Parathyroid adenoma (tissue), 2 donors: ENCODE data around the gene IMPDH1.

Experiments used
- H2AFZ ChIP-seq: fragments of 300-600 bp; sonication (generic); one replicate; pipeline ENCODE4 v1.7.0; 2017; ENCODE audit warnings: antibody characterized with exemption, mild to moderate bottlenecking
- H3K27ac ChIP-seq: fragments of 300-600 bp; sonication (generic); one replicate; pipeline ENCODE4 v1.7.0; 2017
- H3K27me3 ChIP-seq: fragments of 300-600 bp; sonication (generic); one replicate; pipeline ENCODE4 v1.7.0; 2017; ENCODE audit warnings: low read length; ENCODE audit not compliant: control insufficient read depth, insufficient read depth
- H3K36me3 ChIP-seq: fragments of 300-600 bp; sonication (generic); one replicate; pipeline ENCODE4 v1.7.0; 2017; ENCODE audit warnings: low read length; ENCODE audit not compliant: control insufficient read depth, insufficient read depth
- H3K4me1 ChIP-seq: fragments of 300-600 bp; sonication (generic); one replicate; pipeline ENCODE4 v1.7.0; 2017; ENCODE audit warnings: control low read depth
- H3K4me2 ChIP-seq: fragments of 300-600 bp; sonication (generic); one replicate; pipeline ENCODE4 v1.7.0; 2017; ENCODE audit warnings: low read length
- H3K4me3 ChIP-seq: fragments of 300-600 bp; sonication (generic); one replicate; pipeline ENCODE4 v1.7.0; 2017; ENCODE audit warnings: low read depth, low read length
- H3K79me2 ChIP-seq: fragments of 300-600 bp; sonication (generic); one replicate; pipeline ENCODE4 v1.7.0; 2017; ENCODE audit warnings: control low read depth
- H3K9ac ChIP-seq: fragments of 300-600 bp; sonication (generic); one replicate; pipeline ENCODE4 v1.7.0; 2017; ENCODE audit warnings: mild to moderate bottlenecking
- H3K9me3 ChIP-seq: fragments of 300-600 bp; sonication (generic); one replicate; pipeline ENCODE4 v1.7.0; 2017; ENCODE audit warnings: low read length; ENCODE audit not compliant: control insufficient read depth
- TF ChIP-seq, protein P1 (sequence below): fragments of 300-600 bp; sonication (generic); IDR thresholded peaks from one replicate; pipeline ENCODE4 v1.7.0; 2017; ENCODE audit warnings: antibody characterized with exemption, mild to moderate bottlenecking
- donor health status: primary hyperparathyroidism.

The IMPDH1 gene

DNA sequence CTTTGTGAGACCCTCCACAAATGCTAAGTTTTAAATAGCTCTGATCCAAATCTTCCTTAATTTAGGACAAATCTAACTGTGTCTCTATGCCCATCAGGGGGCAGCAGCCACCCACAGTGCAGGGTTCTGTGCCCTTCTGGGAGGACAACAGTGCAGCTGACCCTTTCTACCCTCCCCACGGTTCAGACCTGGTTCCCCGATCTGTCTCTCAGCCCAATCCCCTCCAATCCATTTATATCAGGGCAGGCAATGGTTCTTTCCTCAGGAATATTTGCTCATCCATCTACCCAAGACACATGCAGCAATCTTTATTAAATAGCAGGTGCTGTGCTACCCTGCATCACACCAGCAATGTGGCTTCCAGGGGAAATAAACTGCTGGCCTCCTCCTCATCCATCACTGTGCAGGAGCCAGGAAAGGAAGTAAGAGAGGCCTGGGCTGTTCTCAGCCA lies 62.1 kb downstream of the IMPDH1 start:
- Histone ChIP-seq H3K4me1 (peaks cover 3% of the 10 kb centered on the region), H3K27me3 (no peaks in the 10 kb centered on the region), H3K79me2 (peaks cover 4% of the 10 kb centered on the region), H2AFZ (no peak overlapping the region), H3K27ac (no peak overlapping the region), H3K36me3 (no peaks in the 10 kb centered on the region), H3K4me2 (no peak overlapping the region), H3K9me3 (no peaks in the 10 kb centered on the region), H3K9ac (no peak overlapping the region), H3K4me3 (no peak overlapping the region)
- TF ChIP-seq, protein P1, sequence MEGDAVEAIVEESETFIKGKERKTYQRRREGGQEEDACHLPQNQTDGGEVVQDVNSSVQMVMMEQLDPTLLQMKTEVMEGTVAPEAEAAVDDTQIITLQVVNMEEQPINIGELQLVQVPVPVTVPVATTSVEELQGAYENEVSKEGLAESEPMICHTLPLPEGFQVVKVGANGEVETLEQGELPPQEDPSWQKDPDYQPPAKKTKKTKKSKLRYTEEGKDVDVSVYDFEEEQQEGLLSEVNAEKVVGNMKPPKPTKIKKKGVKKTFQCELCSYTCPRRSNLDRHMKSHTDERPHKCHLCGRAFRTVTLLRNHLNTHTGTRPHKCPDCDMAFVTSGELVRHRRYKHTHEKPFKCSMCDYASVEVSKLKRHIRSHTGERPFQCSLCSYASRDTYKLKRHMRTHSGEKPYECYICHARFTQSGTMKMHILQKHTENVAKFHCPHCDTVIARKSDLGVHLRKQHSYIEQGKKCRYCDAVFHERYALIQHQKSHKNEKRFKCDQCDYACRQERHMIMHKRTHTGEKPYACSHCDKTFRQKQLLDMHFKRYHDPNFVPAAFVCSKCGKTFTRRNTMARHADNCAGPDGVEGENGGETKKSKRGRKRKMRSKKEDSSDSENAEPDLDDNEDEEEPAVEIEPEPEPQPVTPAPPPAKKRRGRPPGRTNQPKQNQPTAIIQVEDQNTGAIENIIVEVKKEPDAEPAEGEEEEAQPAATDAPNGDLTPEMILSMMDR, result peak; percentile 80

DNA sequence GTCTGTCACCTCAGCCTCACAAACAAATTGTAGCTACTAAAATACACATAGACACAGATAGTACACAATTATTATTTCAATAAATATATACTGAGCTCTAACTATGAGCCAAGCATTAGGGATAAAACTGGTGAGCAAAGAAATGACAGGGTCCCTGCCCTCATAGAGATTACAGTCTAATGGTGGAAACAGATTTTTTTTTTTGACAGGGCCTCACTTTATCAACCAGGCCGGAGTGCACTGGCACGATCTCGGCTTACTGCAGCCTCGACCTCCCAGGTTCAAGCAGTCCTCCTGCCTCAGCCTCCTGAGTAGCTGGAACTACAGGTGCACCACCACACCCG lies 65.4 kb downstream of the IMPDH1 start:
- peak overlapping the region; percentile 84 for H3K4me3 ChIP-seq
- H3K9me3 ChIP-seq, result no peaks in the 10 kb centered on the region
- no peak overlapping the region for H3K9ac ChIP-seq
- no peaks in the 10 kb centered on the region for H3K36me3 ChIP-seq
- H3K4me2 ChIP-seq, result peak overlapping the region; percentile 89
- no peaks in the 10 kb centered on the region for H3K27me3 ChIP-seq
- TF ChIP-seq, protein P1, result no peak
- peaks cover 12% of the 10 kb centered on the region for H3K79me2 ChIP-seq
- peaks cover 8% of the 10 kb centered on the region for H3K4me1 ChIP-seq
- no peak overlapping the region for H3K27ac ChIP-seq
- H2AFZ ChIP-seq, result peak overlapping the region; percentile 86

- Histone ChIP-seq H2AFZ (peak within 1 kb of the TSS; percentile 86), H3K4me3 (peak within 1 kb of the TSS; percentile 84), H3K79me2 (peaks cover 12% of the 10 kb centered on the region), H3K9me3 (no peaks in the 10 kb centered on the region), H3K4me1 (peaks cover 8% of the 10 kb centered on the region), H3K27me3 (no peaks in the 10 kb centered on the region), H3K36me3 (no peaks in the 10 kb centered on the region), H3K9ac (no peak within 1 kb of the TSS), H3K27ac (peak within 1 kb of the TSS; percentile 69), H3K4me2 (peak within 1 kb of the TSS; percentile 89)
- TF ChIP-seq, protein P1, result no peak
Measured at GRCh38 chr7:128343554-128344430, 66.0 kb downstream of the IMPDH1 start, which contains the start of gene RBM28. Gene RBM28 (minus strand): TSS chr7:128343908. CDS start chr7:128343793, 115 bp downstream.
